IPS-15b (cell line): Measurements from ENCODE around the gene MAMDC2.

Experiments used
- H3K27me3 ChIP-seq: one replicate; pipeline ENCODE4 v1.6.1; 2013; ENCODE audit warnings: low read length; ENCODE audit not compliant: control insufficient read depth, insufficient read depth
- H3K36me3 ChIP-seq: one replicate; pipeline ENCODE4 v1.6.1; 2013; ENCODE audit warnings: low read length; ENCODE audit not compliant: control insufficient read depth, insufficient read depth
- H3K4me1 ChIP-seq: one replicate; pipeline ENCODE4 v1.6.1; 2013; ENCODE audit warnings: mild to moderate bottlenecking, low read length; ENCODE audit not compliant: control insufficient read depth, insufficient read depth
- H3K4me3 ChIP-seq: one replicate; pipeline ENCODE4 v1.5.1; 2013; ENCODE audit warnings: low read depth, low read length
- H3K9ac ChIP-seq: one replicate; pipeline ENCODE4 v1.6.1; 2013; ENCODE audit warnings: low read depth, mild to moderate bottlenecking, low read length
- H3K9me3 ChIP-seq: one replicate; pipeline ENCODE4 v1.6.1; 2013; ENCODE audit warnings: mild to moderate bottlenecking, low read length; ENCODE audit not compliant: control insufficient read depth, insufficient read depth

MAMDC2 gene

DNA sequence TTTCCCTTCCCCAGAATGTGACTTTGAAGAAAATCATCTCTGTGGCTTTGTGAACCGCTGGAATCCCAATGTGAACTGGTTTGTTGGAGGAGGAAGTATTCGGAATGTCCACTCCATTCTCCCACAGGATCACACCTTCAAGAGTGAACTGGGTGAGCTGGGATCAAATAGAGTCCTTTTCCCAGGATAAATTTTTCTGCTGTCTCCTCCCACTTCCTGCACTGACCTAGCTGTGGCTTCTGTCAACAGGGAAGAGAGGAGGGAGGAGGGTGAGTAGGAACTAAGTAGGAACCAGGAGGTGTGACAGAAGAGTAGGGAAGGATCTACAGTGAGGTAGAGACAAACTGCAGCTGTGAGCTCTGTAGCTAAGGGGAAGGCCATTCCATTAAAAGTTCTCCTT, 69.3 kb downstream of the MAMDC2 start:
- Histone ChIP-seq H3K9me3 (no peaks in the 10 kb centered on the region), H3K9ac (no peak overlapping the region), H3K4me1 (peaks cover 11% of the 10 kb centered on the region), H3K4me3 (no peak overlapping the region), H3K27me3 (no peaks in the 10 kb centered on the region), H3K36me3 (no peaks in the 10 kb centered on the region)

DNA sequence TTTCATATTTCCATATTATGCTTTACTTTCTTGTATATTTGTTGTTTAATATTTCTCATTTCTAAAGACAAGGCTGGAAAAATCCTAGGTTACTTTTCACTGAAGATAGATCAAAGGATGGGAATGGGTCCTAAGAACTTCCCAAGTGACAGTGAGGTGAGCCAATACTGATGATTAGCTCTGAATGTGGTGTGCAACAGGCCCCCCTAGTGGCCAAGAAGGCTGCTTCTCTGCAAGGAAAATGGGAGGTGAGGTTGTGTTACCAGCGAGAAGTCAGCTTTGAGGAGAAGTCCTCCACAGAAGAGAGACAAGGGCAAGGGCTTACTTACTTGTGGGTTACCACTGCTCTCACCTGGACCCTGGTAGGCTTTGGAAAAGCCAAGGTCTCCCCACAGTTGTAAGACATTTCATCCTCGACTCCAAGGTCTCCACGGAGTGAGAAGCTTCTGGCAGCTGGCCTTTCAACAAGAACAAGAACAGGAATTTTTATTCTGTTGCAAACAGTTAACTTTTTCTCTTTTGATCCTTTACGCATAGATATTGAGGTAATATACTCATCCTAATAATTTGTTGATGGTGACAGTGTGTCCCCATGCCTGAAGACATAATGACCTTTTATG, 69.9 kb downstream of the MAMDC2 start:
- Histone ChIP-seq H3K9me3 (no peaks in the 10 kb centered on the region), H3K9ac (no peak overlapping the region)

DNA sequence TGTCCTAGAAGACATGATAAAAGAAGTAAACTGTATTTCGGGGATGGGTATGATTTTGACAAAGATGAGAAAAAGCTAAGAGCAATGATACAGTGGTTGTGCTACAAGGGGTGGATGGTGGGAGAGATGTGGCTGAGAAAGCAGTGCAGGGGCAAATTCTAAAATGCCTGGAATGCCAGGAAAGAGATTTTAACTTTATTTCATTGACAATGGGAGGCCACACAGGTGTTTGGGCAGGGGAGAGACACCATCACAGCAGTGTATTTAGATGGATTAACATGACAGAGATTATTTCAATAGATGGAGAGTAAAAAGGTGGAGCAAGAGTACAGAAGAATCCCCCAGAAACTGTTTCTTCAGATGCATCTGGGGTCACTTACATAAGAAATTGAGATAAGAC, 71.2 kb downstream of the MAMDC2 start:
- peaks cover 11% of the 10 kb centered on the region for H3K4me1 ChIP-seq
- no peak overlapping the region for H3K4me3 ChIP-seq
- H3K9me3 ChIP-seq = no peaks in the 10 kb centered on the region
- H3K27me3 ChIP-seq = no peaks in the 10 kb centered on the region
- H3K36me3 ChIP-seq = no peaks in the 10 kb centered on the region
- no peak overlapping the region for H3K9ac ChIP-seq

More for the DNA sequence above, 69.9 kb downstream of the MAMDC2 start:
- H3K4me1 ChIP-seq = peaks cover 11% of the 10 kb centered on the region
- H3K36me3 ChIP-seq = no peaks in the 10 kb centered on the region
- no peaks in the 10 kb centered on the region for H3K27me3 ChIP-seq
- no peak overlapping the region for H3K4me3 ChIP-seq

DNA sequence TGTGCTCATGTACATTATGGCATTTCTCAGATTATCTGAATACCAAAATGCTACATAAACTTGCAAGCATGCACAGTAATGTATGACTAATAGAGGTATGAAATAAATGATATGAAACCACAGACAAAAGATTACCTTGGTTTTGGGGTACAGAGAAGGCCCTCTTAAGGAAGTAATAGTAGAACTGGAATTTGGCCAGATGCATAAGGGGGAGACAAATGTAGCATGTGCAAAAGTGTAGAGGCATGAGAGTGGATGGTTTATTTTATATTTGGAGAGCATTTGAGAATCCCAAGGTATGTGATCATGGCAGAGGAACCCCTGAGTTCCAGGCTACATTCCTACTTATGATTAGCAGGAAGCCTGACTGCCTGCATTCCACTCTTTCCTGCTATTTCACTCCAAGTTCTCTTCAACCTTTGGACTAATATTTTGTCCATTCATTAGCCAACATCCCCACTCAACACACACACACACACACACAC, 74.2 kb downstream of the MAMDC2 start:
- Histone ChIP-seq H3K36me3 (no peaks in the 10 kb centered on the region), H3K9me3 (no peaks in the 10 kb centered on the region), H3K9ac (no peak overlapping the region), H3K4me3 (no peak overlapping the region), H3K27me3 (no peaks in the 10 kb centered on the region), H3K4me1 (peaks cover 5% of the 10 kb centered on the region)

DNA sequence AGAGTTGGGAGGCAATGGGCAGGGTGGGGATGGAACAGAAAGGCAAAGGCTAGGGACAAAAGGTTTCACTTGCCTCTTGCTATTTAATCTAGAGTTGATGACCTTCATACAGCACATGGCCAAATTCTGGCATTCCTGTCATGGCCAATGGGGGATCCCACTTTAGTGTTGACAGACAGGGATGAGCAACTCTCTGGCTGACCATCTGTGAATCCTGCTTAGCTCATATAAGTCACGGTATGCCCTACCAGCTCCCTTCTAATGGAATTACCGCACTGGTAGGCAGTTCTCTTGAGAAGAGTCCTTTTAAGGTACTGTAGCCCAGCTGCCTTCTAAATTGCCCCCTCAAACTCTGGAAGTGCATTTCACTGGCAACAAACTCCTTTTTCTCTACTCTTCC, 76.1 kb downstream of the MAMDC2 start:
- Histone ChIP-seq H3K4me1 (peaks cover under 1% of the 10 kb centered on the region), H3K36me3 (no peaks in the 10 kb centered on the region), H3K9me3 (no peaks in the 10 kb centered on the region), H3K4me3 (no peak overlapping the region), H3K9ac (no peak overlapping the region), H3K27me3 (no peaks in the 10 kb centered on the region)

DNA sequence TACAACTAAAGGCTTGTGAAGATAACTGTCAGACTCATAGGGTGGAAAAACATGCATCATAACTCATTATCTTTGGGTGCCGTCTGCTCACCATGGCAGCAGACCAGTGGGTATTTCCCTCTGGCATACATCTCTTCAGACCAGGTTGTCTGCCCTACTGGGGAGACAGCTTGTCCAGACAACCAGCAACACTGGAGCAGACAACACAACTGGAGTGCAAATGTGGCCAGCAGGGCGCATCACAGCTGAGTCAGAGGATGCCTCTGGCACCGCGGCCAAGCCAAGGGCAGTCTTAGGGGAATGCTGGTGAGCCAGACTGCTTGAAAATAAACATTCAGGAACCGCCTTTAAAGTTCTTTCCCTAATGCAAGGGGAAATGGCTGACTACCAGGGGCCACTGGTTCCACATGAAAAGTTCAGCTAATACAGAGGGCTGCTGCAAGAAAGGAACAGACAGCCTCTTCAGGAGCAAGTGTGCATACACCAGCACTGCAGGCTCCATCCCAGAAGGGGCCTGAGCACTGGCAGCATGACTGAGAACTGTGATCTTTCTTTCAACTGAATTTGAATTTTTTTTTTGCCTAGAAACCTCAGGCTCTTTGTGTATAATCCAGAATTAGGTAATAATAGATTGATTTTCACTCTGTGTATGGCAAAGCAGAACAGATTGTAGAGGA, 77.3 kb downstream of the MAMDC2 start:
- no peak overlapping the region for H3K9ac ChIP-seq
- H3K27me3 ChIP-seq = no peaks in the 10 kb centered on the region
- H3K4me1 ChIP-seq = no peaks in the 10 kb centered on the region
- no peaks in the 10 kb centered on the region for H3K9me3 ChIP-seq
- H3K4me3 ChIP-seq = no peak overlapping the region
- no peaks in the 10 kb centered on the region for H3K36me3 ChIP-seq

- H3K27me3 ChIP-seq = no peaks in the 10 kb centered on the region
- no peaks in the 10 kb centered on the region for H3K36me3 ChIP-seq
- H3K4me1 ChIP-seq = no peaks in the 10 kb centered on the region
- H3K9ac ChIP-seq = no peak overlapping the region
- no peak overlapping the region for H3K4me3 ChIP-seq
- no peaks in the 10 kb centered on the region for H3K9me3 ChIP-seq
Observed at GRCh38 chr9:70121818-70122436, 78.3 kb downstream of the MAMDC2 start.

DNA sequence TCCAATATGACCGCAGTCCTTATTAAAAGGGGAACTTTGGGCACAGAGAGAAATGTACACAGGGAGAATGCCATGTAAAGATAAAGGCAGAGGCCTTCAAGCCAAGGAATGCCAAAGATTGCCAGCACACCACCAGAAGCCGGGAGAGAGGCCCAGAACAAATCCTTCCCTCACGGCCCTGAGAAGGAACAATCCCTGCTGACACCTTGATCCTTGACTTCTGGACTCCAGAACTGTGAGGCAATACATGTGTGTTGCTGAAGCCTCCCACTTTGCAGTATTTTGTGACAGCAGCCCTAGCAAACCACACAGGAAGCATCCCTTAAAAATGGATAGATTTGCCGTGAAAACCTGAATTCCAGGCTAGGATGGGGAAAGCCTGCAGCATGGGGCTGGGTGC, 80.0 kb downstream of the MAMDC2 start:
- Histone ChIP-seq H3K4me3 (no peak overlapping the region), H3K36me3 (no peaks in the 10 kb centered on the region), H3K4me1 (no peaks in the 10 kb centered on the region), H3K9ac (no peak overlapping the region), H3K9me3 (no peaks in the 10 kb centered on the region), H3K27me3 (no peaks in the 10 kb centered on the region)

GRCh38 chr9:70125621-70126263, 82.1 kb downstream of the MAMDC2 start:
- no peaks in the 10 kb centered on the region for H3K4me1 ChIP-seq
- no peak overlapping the region for H3K9ac ChIP-seq
- no peaks in the 10 kb centered on the region for H3K36me3 ChIP-seq
- H3K9me3 ChIP-seq = no peaks in the 10 kb centered on the region
- H3K27me3 ChIP-seq = no peaks in the 10 kb centered on the region
- no peak overlapping the region for H3K4me3 ChIP-seq

GRCh38 chr9:70127036-70127435, 83.4 kb downstream of the MAMDC2 start:
- no peak overlapping the region for H3K9ac ChIP-seq
- H3K4me3 ChIP-seq = no peak overlapping the region
- H3K36me3 ChIP-seq = no peaks in the 10 kb centered on the region
- H3K27me3 ChIP-seq = no peaks in the 10 kb centered on the region
- H3K4me1 ChIP-seq = no peaks in the 10 kb centered on the region
- no peaks in the 10 kb centered on the region for H3K9me3 ChIP-seq

DNA sequence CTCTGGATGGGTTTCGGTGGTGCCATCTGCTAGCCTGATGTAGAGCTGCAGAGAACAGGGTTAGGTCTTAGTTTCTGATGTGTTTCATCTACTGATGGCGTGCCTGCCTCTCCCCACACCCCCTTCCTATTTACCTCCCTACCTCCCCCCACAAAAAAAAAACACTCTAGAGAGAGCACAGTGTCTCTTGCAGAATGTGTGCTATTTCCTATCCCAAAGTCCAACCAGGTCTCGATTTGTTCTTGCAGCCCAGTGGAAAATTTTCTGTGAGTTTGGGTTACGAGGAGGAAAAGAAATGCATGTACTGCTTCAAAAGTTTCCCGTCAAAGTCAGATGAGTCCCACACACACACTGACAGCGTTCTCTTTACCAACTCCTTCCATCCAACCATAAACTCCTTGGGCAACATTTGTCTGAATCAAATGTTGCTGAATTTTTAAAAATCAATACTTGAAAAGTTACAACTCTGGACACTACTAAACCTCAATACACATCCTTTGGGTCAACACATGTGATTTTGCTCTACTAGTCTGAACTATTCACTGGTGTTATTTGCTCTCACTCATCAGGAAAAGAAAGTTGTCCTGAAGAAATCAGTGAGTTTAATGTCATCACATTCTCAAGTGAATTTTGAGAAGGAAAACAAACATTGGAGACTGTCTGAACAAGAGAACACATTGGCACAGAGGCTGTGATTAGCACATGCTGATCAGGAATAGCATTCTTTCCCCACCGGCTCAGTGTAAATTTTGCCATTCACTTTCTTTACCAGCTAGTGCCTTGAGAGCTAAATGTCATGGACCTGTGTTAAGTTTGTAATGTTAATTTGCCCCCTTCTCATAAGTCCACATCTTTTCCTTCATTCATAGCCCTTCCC, 84.1 kb downstream of the MAMDC2 start:
- H3K4me1 ChIP-seq = no peaks in the 10 kb centered on the region
- H3K9ac ChIP-seq = no peak overlapping the region
- no peaks in the 10 kb centered on the region for H3K9me3 ChIP-seq
- H3K36me3 ChIP-seq = no peaks in the 10 kb centered on the region
- no peaks in the 10 kb centered on the region for H3K27me3 ChIP-seq
- H3K4me3 ChIP-seq = no peak overlapping the region
